GM12892 (cell line): ENCODE results near the gene SLC6A17.

ENCODE experiments used
- POLR2A ChIP-seq: IDR thresholded peaks from 2 replicates; pipeline ENCODE4 v1.6.1; 2011; ENCODE audit warnings: low read depth, low read length, control low read depth
- POLR2AphosphoS5 ChIP-seq: IDR thresholded peaks from 2 replicates; pipeline ENCODE4 v1.6.1; 2011; ENCODE audit warnings: low read depth, low read length, control low read depth
- TAF1 ChIP-seq: IDR thresholded peaks from 2 replicates; pipeline ENCODE4 v1.6.1; 2011; ENCODE audit warnings: low read depth, mild to moderate bottlenecking, control low read depth, low read length, borderline replicate concordance

GRCh38 chr1:110203021-110203661 is 52.8 kb downstream of the SLC6A17 start:
- TF ChIP-seq TAF1: no peak
- TF ChIP-seq POLR2AphosphoS5: no peak
- no peak for TF ChIP-seq POLR2A
